ENCODE data around the gene RNU5D-1. TPM values are rescaled to one million over a fixed set of nuclear protein-coding genes. Genes with fewer than 3 reads are reported as not detected.

The RNU5D-1 gene
- total RNA-seq, 4 donors from 2014 or later, result not detected

DNA sequence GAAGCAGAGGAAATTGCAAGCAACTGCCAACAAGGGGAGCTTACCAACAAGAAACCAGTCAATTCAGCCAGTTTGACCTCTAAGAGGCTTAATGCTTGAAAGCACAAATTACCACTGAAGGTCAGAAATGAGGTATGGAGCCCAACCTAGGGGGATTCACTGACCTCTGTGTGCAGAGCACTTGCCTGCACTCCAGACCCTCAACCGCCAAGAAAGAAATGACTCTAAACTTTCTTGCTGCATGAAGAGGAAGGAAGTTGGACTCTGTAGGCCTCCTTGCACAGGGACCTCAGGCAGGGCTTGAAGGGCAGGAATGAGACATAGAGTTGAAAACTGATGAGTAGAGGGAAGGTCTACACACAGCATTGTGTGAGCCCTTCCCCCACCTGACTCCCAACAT lies 46.4 kb downstream of the RNU5D-1 start:
- no peaks in the 10 kb centered on the region for H3K27me3 ChIP-seq
- no peak overlapping the region for H3K4me3 ChIP-seq
- WGBS, result 94% methylated on average over 1 of the region's 1 CpG
- no peaks in the 10 kb centered on the region for H3K4me1 ChIP-seq
- H3K27ac ChIP-seq, result no peak overlapping the region
- TF ChIP-seq, protein P1, sequence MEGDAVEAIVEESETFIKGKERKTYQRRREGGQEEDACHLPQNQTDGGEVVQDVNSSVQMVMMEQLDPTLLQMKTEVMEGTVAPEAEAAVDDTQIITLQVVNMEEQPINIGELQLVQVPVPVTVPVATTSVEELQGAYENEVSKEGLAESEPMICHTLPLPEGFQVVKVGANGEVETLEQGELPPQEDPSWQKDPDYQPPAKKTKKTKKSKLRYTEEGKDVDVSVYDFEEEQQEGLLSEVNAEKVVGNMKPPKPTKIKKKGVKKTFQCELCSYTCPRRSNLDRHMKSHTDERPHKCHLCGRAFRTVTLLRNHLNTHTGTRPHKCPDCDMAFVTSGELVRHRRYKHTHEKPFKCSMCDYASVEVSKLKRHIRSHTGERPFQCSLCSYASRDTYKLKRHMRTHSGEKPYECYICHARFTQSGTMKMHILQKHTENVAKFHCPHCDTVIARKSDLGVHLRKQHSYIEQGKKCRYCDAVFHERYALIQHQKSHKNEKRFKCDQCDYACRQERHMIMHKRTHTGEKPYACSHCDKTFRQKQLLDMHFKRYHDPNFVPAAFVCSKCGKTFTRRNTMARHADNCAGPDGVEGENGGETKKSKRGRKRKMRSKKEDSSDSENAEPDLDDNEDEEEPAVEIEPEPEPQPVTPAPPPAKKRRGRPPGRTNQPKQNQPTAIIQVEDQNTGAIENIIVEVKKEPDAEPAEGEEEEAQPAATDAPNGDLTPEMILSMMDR (IDR thresholded peaks at IDR 0.05), result no peak
- TF ChIP-seq POLR2A (IDR thresholded peaks at IDR 0.05) (no peak), POLR2AphosphoS5 (IDR thresholded peaks at IDR 0.05) (no peak), EP300 (IDR thresholded peaks at IDR 0.05) (no peak)
- no peak for DNase-seq (ENCODE audit: low spot score in 2 of 2)
- H3K36me3 ChIP-seq, result no peaks in the 10 kb centered on the region
- H3K9me3 ChIP-seq, result no peaks in the 10 kb centered on the region

DNA sequence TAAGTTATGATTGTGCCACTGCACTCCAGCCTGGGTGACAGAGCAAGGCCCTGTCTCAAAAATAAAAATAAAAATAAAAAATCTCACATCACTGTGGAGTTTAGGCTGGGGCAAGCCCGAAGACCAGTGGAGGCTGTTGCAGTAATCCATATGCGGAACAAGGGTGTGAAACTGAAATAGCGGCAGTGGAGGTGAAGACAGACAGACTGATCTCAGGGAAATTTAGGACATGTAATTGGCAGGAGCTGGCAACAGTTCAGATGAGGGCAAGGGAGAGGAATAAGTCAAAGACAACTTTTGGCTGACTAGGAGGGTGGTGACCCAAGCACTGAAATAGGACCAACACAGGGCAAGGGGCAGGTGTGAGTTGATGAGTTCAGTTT lies 48.1 kb downstream of the RNU5D-1 start:
- Histone ChIP-seq H3K4me3 (no peak overlapping the region), H3K27me3 (no peaks in the 10 kb centered on the region), H3K4me1 (no peaks in the 10 kb centered on the region), H3K27ac (no peak overlapping the region), H3K36me3 (no peaks in the 10 kb centered on the region), H3K9me3 (no peaks in the 10 kb centered on the region)
- DNase-seq (ENCODE audit: low spot score in 2 of 2), result no peak
- TF ChIP-seq POLR2A (IDR thresholded peaks at IDR 0.05) (no peak), POLR2AphosphoS5 (IDR thresholded peaks at IDR 0.05) (no peak), EP300 (IDR thresholded peaks at IDR 0.05) (no peak)
- TF ChIP-seq, protein P1 (IDR thresholded peaks at IDR 0.05), result no peak
- 94% methylated on average over 3 of the region's 3 CpGs for WGBS

DNA sequence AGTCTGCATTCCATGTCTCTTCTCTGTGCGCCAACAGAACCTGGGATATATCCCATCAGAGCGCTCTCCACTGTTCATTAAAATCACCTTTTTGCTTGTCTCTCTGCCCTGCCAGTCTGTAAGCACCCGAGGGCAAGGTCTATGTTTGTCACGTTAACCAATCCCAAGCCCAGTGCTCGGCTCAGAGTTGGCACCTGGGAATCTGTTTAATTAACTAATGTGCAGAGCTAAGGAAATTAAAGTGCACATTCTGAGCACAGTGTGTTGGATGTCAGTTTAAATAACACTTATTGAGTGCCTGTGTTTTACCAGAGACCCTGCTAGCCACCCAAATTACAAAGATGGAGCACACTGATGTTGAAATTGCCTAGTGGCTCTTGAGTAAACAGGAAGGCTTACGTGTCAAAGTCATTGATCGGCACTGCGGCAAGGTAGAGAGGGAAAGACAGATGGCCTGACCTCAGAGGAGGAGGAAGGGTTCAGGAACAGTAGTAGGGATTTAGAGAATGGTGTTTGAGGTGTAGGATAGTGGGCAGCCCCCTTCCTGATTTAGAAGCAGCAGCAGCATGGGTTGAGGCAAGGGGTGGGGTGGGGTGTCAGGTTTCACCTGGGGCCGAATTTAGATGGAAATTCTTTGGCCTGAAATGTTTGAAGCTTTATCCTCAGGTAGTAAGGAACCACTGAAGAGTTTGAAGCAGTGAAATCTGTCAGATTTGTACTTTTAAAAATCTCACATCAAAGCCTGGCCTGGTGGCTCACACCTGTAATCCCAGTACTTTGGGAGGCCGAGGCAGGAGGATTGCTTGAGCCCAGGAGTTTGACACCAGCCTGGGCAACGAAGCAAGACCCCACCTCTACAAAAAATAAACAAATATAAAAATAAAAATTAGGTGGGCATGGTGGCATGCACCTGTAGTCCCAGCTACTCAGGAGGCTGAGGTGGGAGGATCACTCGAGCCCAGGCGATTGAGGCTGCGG lies 48.8 kb downstream of the RNU5D-1 start:
- WGBS, result 85% methylated on average over 14 of the region's 14 CpGs
- no peaks in the 10 kb centered on the region for H3K36me3 ChIP-seq
- peaks cover 6% of the 10 kb centered on the region for H3K4me1 ChIP-seq
- no peak overlapping the region for H3K27ac ChIP-seq
- H3K9me3 ChIP-seq, result no peaks in the 10 kb centered on the region
- DNase-seq (ENCODE audit: low spot score in 2 of 2), result no peak
- H3K27me3 ChIP-seq, result no peaks in the 10 kb centered on the region
- no peak for TF ChIP-seq EP300 (IDR thresholded peaks at IDR 0.05)
- no peak for TF ChIP-seq POLR2A (IDR thresholded peaks at IDR 0.05)
- TF ChIP-seq, protein P1 (IDR thresholded peaks at IDR 0.05), result no peak
- TF ChIP-seq POLR2AphosphoS5 (IDR thresholded peaks at IDR 0.05), result no peak
- no peak overlapping the region for H3K4me3 ChIP-seq

Other genes starting within 250 kb of the RNU5D-1 start
- gene TMEM53, start 56.7 kb downstream of the RNU5D-1 start, total RNA-seq, result 1 to 10 TPM; 2.3 to 9.9 (median 4.3) TPM
- 1 to 10 TPM in 3 of 4 donors, under 1 TPM in 1; 0.80 to 5.0 (median 1.4) TPM for gene ARMH1, start 56.5 kb downstream of the RNU5D-1 start, total RNA-seq
- 1 to 10 TPM; 2.1 to 5.0 (median 3.9) TPM for gene KIF2C, start 8.7 kb upstream of the RNU5D-1 start, total RNA-seq
- 1,000 to 10,000 TPM; 1,858 to 3,271 (median 2,807) TPM for gene RPS8, start 44.4 kb upstream of the RNU5D-1 start, total RNA-seq
- gene BEST4, start 57.0 kb upstream of the RNU5D-1 start, total RNA-seq, result under 1 TPM in 3 of 4 donors, not detected in 1; 0.30 to 0.72 (median 0.30) TPM
- gene PLK3, start 69.2 kb upstream of the RNU5D-1 start, total RNA-seq, result 100 to 1,000 TPM in 2 of 4 donors, 10 to 100 TPM in 2; 63.7 to 135 (median 91.1) TPM
- gene DYNLT4, start 76.2 kb upstream of the RNU5D-1 start, total RNA-seq, result not detected
- gene BTBD19, start 77.4 kb upstream of the RNU5D-1 start, total RNA-seq, result 1 to 10 TPM; 1.2 to 7.3 (median 4.4) TPM
- gene PTCH2, start 112.1 kb upstream of the RNU5D-1 start, total RNA-seq, result 1 to 10 TPM; 1.2 to 2.4 (median 1.5) TPM

Measured in suprapubic skin (tissue), 4 donors.